H1 (cell line): ENCODE measurements around the gene NCOA1. TPM values are rescaled to one million over a fixed set of nuclear protein-coding genes. Genes with fewer than 3 reads are reported as not detected.
"Not testable (repeated sequence)": the region's sequence is repeated elsewhere in the genome, so short reads cannot be mapped to it uniquely, and the experiment has no call there.

Source experiments
- CTCF ChIA-PET: fragments of 300-600 bp; sonication (Branson Sonifier 250); formaldehyde crosslinking; loops from one replicate; lab custom pipeline; 2021; ENCODE audit not compliant: partially characterized antibody; lab: Charles Lee
- POLR2A ChIA-PET: fragments of 300-600 bp; sonication (Branson Sonifier 250); formaldehyde crosslinking; loops from one replicate; lab custom pipeline; 2021; ENCODE audit warnings: inconsistent platforms; ENCODE audit not compliant: partially characterized antibody; lab: Charles Lee
- DNase-seq, 2 experiments: peaks; one replicate each; pipeline versions ENCODE4 v3.0.0 to v3.0.0-alpha.2; 2010 to 2022; ENCODE audit warnings: low spot score in 2 of 2, low read depth in 1 of 2, mixed read lengths in 1 of 2
- FAIRE-seq: peaks from 2 replicates; lab custom pipeline; 2011; peaks lifted over from hg19 to GRCh38; lab: Jason Lieb, UNC
- H2AFZ ChIP-seq: 2 replicates; pipeline ENCODE4 v1.8.1; 2012; ENCODE audit warnings: low read length, inconsistent platforms
- H2AK5ac ChIP-seq: 2 replicates; pipeline ENCODE4 v1.6.1; 2013; ENCODE audit warnings: low read depth, low read length
- H2BK120ac ChIP-seq: replicated peaks from 2 replicates; pipeline ENCODE3; 2013; ENCODE audit warnings: low read depth, low read length, inconsistent platforms
- H2BK12ac ChIP-seq: 2 replicates; pipeline ENCODE4 v1.6.1; 2013; ENCODE audit warnings: low read depth, low read length
- H2BK15ac ChIP-seq: 2 replicates; pipeline ENCODE4 v1.6.1; 2013; ENCODE audit warnings: low read length
- H2BK20ac ChIP-seq: 2 replicates; pipeline ENCODE4 v1.6.1; 2013; ENCODE audit warnings: low read length
- H2BK5ac ChIP-seq: 2 replicates; pipeline ENCODE4 v1.6.1; 2013; ENCODE audit warnings: low read depth, low read length
- H3K14ac ChIP-seq: 2 replicates; pipeline ENCODE4 v1.6.1; 2013; ENCODE audit warnings: inconsistent platforms; ENCODE audit not compliant: insufficient read length
- H3K18ac ChIP-seq: 2 replicates; pipeline ENCODE4 v1.6.1; 2013; ENCODE audit warnings: low read length; ENCODE audit errors: extremely low read depth
- H3K23ac ChIP-seq: 2 replicates; pipeline ENCODE4 v1.6.1; 2013; ENCODE audit warnings: inconsistent platforms; ENCODE audit not compliant: insufficient read length
- H3K23me2 ChIP-seq: 2 replicates; pipeline ENCODE4 v1.6.1; 2013; ENCODE audit warnings: low read depth, low read length
- H3K27ac ChIP-seq: 2 replicates; pipeline ENCODE4 v1.6.1; 2011; ENCODE audit warnings: low read depth, low read length, inconsistent platforms
- H3K27me3 ChIP-seq, 4 experiments: replicated peaks in 1 of 4; 1 replicate in 1 of 4; 2 replicates in 3 of 4; pipeline versions ENCODE4 v1.6.1 to v1.8.1; 2011 to 2013; ENCODE audit warnings: low read length in 3 of 4, mild to moderate bottlenecking in 3 of 4, inconsistent platforms in 2 of 4, mixed read lengths in 2 of 4, moderate library complexity in 1 of 4; ENCODE audit not compliant: control insufficient read depth in 3 of 4, insufficient read depth in 3 of 4; ENCODE audit errors: extremely low read depth in 1 of 4
- H3K36me3 ChIP-seq, 4 experiments: 2 replicates each; pipeline versions ENCODE4 v1.6.1 to v1.8.1; 2011 to 2013; ENCODE audit warnings: mild to moderate bottlenecking in 4 of 4, low read length in 3 of 4, moderate library complexity in 2 of 4, control low read depth in 1 of 4, inconsistent platforms in 1 of 4; ENCODE audit not compliant: insufficient read depth in 4 of 4, control insufficient read depth in 2 of 4
- H3K4ac ChIP-seq: replicated peaks from 2 replicates; pipeline ENCODE3; 2013; ENCODE audit warnings: low read length, low read depth, mixed read lengths, inconsistent platforms; ENCODE audit not compliant: insufficient read length
- H3K4me1 ChIP-seq, 4 experiments: replicated peaks in 1 of 4; 1 replicate in 1 of 4; 2 replicates in 3 of 4; pipeline versions ENCODE4 v1.6.1 to v1.8.1; 2011 to 2013; ENCODE audit warnings: low read length in 3 of 4, inconsistent platforms in 2 of 4, mixed read lengths in 1 of 4; ENCODE audit not compliant: insufficient read depth in 4 of 4, control insufficient read depth in 3 of 4
- H3K4me2 ChIP-seq, 2 experiments: 2 replicates each; pipeline versions ENCODE4 v1.6.1 to v1.8.1; 2011 to 2013; ENCODE audit warnings: low read depth in 2 of 2, low read length in 2 of 2, control low read depth in 1 of 2, inconsistent platforms in 1 of 2, mild to moderate bottlenecking in 1 of 2; ENCODE audit not compliant: insufficient read depth in 1 of 2
- H3K4me3 ChIP-seq, 4 experiments: fragments of 200-600, 300-600 bp in 1 of 4; sonication (generic), shearing (Covaris generic), sonication (Bioruptor Twin) in 1 of 4; 2 replicates each; pipeline versions ENCODE4 v1.5.1 to v1.8.1; 2011 to 2016; ENCODE audit warnings: low read length in 4 of 4, low read depth in 3 of 4, control low read depth in 2 of 4, inconsistent platforms in 2 of 4, mild to moderate bottlenecking in 2 of 4, mixed read lengths in 1 of 4, moderate library complexity in 1 of 4; ENCODE audit not compliant: insufficient read depth in 2 of 4; ENCODE audit errors: extremely low read depth in 1 of 4
- H3K56ac ChIP-seq: replicated peaks from 2 replicates; pipeline ENCODE3; 2013; ENCODE audit warnings: low read depth, mild to moderate bottlenecking, mixed read lengths, low read length, inconsistent platforms; ENCODE audit not compliant: insufficient read length
- H3K79me1 ChIP-seq: 2 replicates; pipeline ENCODE4 v1.6.1; 2013; ENCODE audit warnings: low read depth, low read length, control low read depth
- H3K79me2 ChIP-seq, 2 experiments: 2 replicates each; pipeline versions ENCODE4 v1.6.1 to v1.8.1; 2012 to 2013; ENCODE audit warnings: low read length in 2 of 2, mild to moderate bottlenecking in 2 of 2, inconsistent platforms in 1 of 2; ENCODE audit not compliant: insufficient read depth in 2 of 2, control insufficient read depth in 1 of 2
- H3K9ac ChIP-seq, 4 experiments: replicated peaks in 1 of 4; 1 replicate in 1 of 4; 2 replicates in 3 of 4; pipeline versions ENCODE4 v1.6.1 to v1.8.1; 2011 to 2013; ENCODE audit warnings: low read depth in 3 of 4, low read length in 3 of 4, control low read depth in 2 of 4, mild to moderate bottlenecking in 2 of 4, moderate library complexity in 2 of 4, inconsistent platforms in 1 of 4; ENCODE audit errors: extremely low read depth in 1 of 4
- H3K9me3 ChIP-seq, 2 experiments: 2 replicates each; pipeline versions ENCODE4 v1.6.1 to v1.8.1; 2012 to 2013; ENCODE audit warnings: mild to moderate bottlenecking in 2 of 2, moderate library complexity in 2 of 2, control low read depth in 1 of 2, inconsistent platforms in 1 of 2, low read depth in 1 of 2, low read length in 1 of 2, mixed read lengths in 1 of 2; ENCODE audit not compliant: insufficient read depth in 2 of 2
- H4K20me1 ChIP-seq, 2 experiments: replicated peaks in 1 of 2; 2 replicates each; pipeline versions ENCODE3 to v1.8.1; 2011 to 2013; ENCODE audit warnings: inconsistent platforms in 2 of 2, low read length in 2 of 2, mild to moderate bottlenecking in 1 of 2; ENCODE audit not compliant: insufficient read depth in 2 of 2, control insufficient read depth in 1 of 2
- H4K5ac ChIP-seq: 2 replicates; pipeline ENCODE4 v1.6.1; 2013; ENCODE audit warnings: low read length, low read depth, mixed read lengths, inconsistent platforms; ENCODE audit not compliant: insufficient read length
- H4K8ac ChIP-seq: 2 replicates; pipeline ENCODE4 v1.8.0; 2013; ENCODE audit warnings: mild to moderate bottlenecking, moderate library complexity, low read length, inconsistent platforms; ENCODE audit not compliant: insufficient read depth; ENCODE audit errors: extremely low read depth
- H4K91ac ChIP-seq: replicated peaks from 2 replicates; pipeline ENCODE3; 2013; ENCODE audit warnings: low read length, mixed read lengths, inconsistent platforms; ENCODE audit not compliant: insufficient read length
- WGBS, 2 experiments: shearing (Covaris generic) in 1 of 2; methylation state at CpG; one replicate each; pipeline versions ENCODE4 v1.1.6 to v1.1.7; 2013 to 2015; ENCODE audit warnings: low lambda C conversion rate in 2 of 2, mixed read lengths in 2 of 2, inconsistent platforms in 1 of 2, low coverage in 1 of 2, missing lambda C conversion rate in 1 of 2; ENCODE audit not compliant: insufficient replicate concordance in 2 of 2, insufficient coverage in 1 of 2, insufficient read length in 1 of 2; ENCODE audit errors: extremely low coverage in 1 of 2, missing lambda C conversion rate in 1 of 2; 5-methylcytosine and 5-hydroxymethylcytosine counted together
- polyA plus RNA-seq, 7 experiments: library from polyadenylated mRNA; depleted of rRNA in 3 of 7; stranded (reverse) in 5 of 7; unstranded in 2 of 7; fragments of >200 nt in 5 of 7; fragments of 200-250 nt in 2 of 7; gene quantifications; 1 replicate in 5 of 7; 2 replicates in 1 of 7; 4 replicates in 1 of 7; pipeline versions ENCODE4 v1.2.1 to v1.2.3, GENCODE V29; 2011 to 2013; ENCODE audit warnings: missing spikeins in 2 of 7, mixed read lengths in 2 of 7
- total RNA-seq: library from RNA; stranded (reverse); fragmentation: NEBNext Ultra II Directional; extraction: Animal tissue kit (Norgen Biotek cat#: 25700); gene quantifications from 2 replicates; pipeline ENCODE4 v1.2.1, GENCODE V29; 2021

The NCOA1 gene
- total and polyA plus RNA-seq, 2 of the 8 experiments (the other 6 are each of a cell fraction or from before 2014, with no cell fraction given): 12.8 to 17.9 TPM

- H2AK5ac ChIP-seq, H3K23me2 ChIP-seq, H2BK120ac ChIP-seq, DNase-seq, H3K27ac ChIP-seq, H2BK15ac ChIP-seq, H4K5ac ChIP-seq, H4K8ac ChIP-seq, H3K56ac ChIP-seq, H3K4ac ChIP-seq, H3K4me1 ChIP-seq, H3K23ac ChIP-seq, H2AFZ ChIP-seq, H3K9me3 ChIP-seq, H3K18ac ChIP-seq, H2BK12ac ChIP-seq, H3K14ac ChIP-seq, FAIRE-seq, H3K9ac ChIP-seq, H3K27me3 ChIP-seq, H3K36me3 ChIP-seq, H3K4me2 ChIP-seq, H4K20me1 ChIP-seq, POLR2A ChIA-PET, H3K79me1 ChIP-seq, H3K79me2 ChIP-seq, H4K91ac ChIP-seq, H2BK5ac ChIP-seq, H3K4me3 ChIP-seq, H2BK20ac ChIP-seq: not testable (repeated sequence)
- CTCF ChIA-PET: interaction anchor here (1.0 to 1.1 kb wide), 3 partner anchors 8 to 278 kb away, joined by 3 read pairs; no protein-coding TSS in a partner anchor
- WGBS, 2 experiments: 52% methylated on average over 2 of the region's 2 CpGs; no CpG with 5 or more reads in 1 of the 2 experiments
Measured at GRCh38 chr2:24550301-24550700, 59.2 kb downstream of the NCOA1 start.
